Measurements from ENCODE around the gene THADA.

THADA gene

GRCh38 chr2:43239981-43240765, 355.7 kb downstream of the THADA start:
- no peak for DNase-seq (ENCODE audit: low read depth)

GRCh38 chr2:43238813-43239212, 357.0 kb downstream of the THADA start:
- no peak for DNase-seq (ENCODE audit: low read depth)

GRCh38 chr2:43238176-43238575, 357.7 kb downstream of the THADA start:
- no peak for DNase-seq (ENCODE audit: low read depth)

GRCh38 chr2:43233218-43234212, 362.3 kb downstream of the THADA start:
- no peak for DNase-seq (ENCODE audit: low read depth)

GRCh38 chr2:43230951-43231827, 364.6 kb downstream of the THADA start:
- no peak for DNase-seq (ENCODE audit: low read depth)

- no peak for DNase-seq (ENCODE audit: low read depth)
Measured at GRCh38 chr2:43230351-43230885, 365.4 kb downstream of the THADA start.

- no peak for DNase-seq (ENCODE audit: low read depth)
Measured at GRCh38 chr2:43228756-43229659, 366.8 kb downstream of the THADA start.

GRCh38 chr2:43228321-43228751, 367.5 kb downstream of the THADA start:
- DNase-seq (ENCODE audit: low read depth) = no peak

GRCh38 chr2:43227830-43228281, 368.0 kb downstream of the THADA start:
- DNase-seq (ENCODE audit: low read depth) = no peak

- peak; percentile 40 for DNase-seq (ENCODE audit: low read depth)
Measured at GRCh38 chr2:43226955-43227829, 368.6 kb downstream of the THADA start.

GRCh38 chr2:43226558-43226954, 369.3 kb downstream of the THADA start, which contains the start of gene ZFP36L2:
Gene ZFP36L2 (minus strand): TSS chr2:43226606. CDS start chr2:43226315, 291 bp downstream.
- DNase-seq (ENCODE audit: low read depth) = peak; percentile 90

- peak; percentile 56 for DNase-seq (ENCODE audit: low read depth)
Measured at GRCh38 chr2:43225788-43226557, 369.9 kb downstream of the THADA start.

- peak; percentile 44 for DNase-seq (ENCODE audit: low read depth)
Measured at GRCh38 chr2:43225093-43225787, 370.6 kb downstream of the THADA start.

GRCh38 chr2:43224571-43225092, 371.2 kb downstream of the THADA start:
- no peak for DNase-seq (ENCODE audit: low read depth)

- peak; percentile 58 for DNase-seq (ENCODE audit: low read depth)
Measured at GRCh38 chr2:43224131-43224570, 371.7 kb downstream of the THADA start.

- DNase-seq (ENCODE audit: low read depth) = no peak
Measured at GRCh38 chr2:43223521-43224001, 372.3 kb downstream of the THADA start.
